Umbilical cord (tissue), 2 donors: ENCODE data around the gene STT3B. TPM values are rescaled to one million over a fixed set of nuclear protein-coding genes. Genes with fewer than 3 reads are reported as not detected.

ENCODE experiments used
- DNase-seq: peaks from one replicate; pipeline ENCODE4 v3.0.0-alpha.2; 2015; ENCODE audit warnings: low spot score
- total RNA-seq: library from RNA; depleted of rRNA; stranded (reverse); fragments of >200 nt; gene quantifications from one replicate; pipeline ENCODE4 v1.2.3, GENCODE V29; 2014; ENCODE audit warnings: low replicate concordance; ENCODE audit not compliant: insufficient read depth

Gene STT3B
- total RNA-seq, 1 donor from 2014 or later = 122 TPM

DNA sequence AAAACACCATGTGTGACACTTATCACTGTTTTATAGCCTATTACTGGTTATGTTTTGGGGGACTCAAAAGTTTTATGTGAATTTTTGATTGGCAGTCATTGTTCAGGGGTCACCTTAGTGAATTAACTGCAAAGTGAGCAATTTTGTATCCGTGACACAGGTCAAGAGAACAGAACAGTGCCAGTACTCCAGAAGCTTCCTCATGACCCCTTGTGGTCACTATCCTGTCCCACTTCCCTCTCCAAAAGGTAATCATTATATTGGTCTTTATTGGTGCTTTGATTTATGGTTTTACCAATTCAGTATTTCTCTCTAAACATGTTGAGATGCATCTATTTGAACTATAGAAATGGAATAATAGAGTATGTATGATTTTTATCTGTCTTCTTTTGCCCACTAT lies 107.1 kb downstream of the STT3B start:
- no peak for DNase-seq

DNA sequence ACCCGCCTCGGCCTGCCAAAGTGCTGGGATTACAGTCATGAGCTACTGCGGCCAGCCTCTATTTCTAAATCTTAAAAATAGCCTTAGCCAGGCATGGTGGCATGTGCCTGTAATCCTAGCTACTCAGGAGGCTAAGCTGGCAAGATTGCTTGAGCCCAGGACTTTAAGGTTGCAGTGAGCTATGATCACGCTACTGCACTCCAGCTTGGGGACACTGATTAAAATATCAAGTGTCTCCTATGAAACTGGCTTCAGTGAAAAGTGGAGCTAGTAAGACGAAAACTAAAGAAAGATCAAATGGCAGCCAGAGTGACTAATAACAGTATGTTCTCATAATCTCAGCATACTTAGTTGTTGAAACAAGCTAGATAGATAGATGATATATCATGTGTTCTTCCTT lies 112.5 kb downstream of the STT3B start:
- DNase-seq = peak; percentile 58

DNA sequence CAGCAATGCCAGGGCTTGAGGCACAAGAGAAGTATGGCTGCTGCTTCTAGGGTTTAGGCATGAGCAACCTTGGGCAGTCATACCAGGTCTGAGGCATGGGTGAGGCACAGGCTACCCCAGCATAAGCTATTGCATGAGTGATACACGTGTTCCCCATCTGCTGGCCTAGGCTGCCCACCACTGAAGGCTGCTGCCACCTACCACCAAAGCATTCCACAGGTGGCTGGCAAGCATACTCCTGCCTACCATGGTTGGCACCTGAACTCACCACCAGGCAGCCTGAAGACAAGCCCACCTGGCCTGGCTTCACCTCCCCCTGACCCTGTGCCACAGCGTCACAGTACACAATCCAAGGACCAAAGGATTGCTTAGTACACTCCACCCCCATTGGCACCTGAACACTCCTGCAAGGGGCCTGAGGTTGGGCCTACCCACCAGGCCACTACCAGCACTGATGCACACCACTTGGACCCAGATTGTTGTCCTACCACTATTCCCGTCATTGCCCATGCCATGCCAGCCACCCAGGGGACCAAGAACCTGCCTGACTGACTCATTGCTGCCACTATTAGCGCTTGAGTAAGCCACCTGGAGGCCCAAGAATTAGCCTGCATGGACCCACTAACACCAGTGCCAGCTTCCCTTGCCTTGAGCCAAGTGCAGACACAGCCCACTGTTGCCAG lies 115.7 kb downstream of the STT3B start:
- DNase-seq = no peak

DNA sequence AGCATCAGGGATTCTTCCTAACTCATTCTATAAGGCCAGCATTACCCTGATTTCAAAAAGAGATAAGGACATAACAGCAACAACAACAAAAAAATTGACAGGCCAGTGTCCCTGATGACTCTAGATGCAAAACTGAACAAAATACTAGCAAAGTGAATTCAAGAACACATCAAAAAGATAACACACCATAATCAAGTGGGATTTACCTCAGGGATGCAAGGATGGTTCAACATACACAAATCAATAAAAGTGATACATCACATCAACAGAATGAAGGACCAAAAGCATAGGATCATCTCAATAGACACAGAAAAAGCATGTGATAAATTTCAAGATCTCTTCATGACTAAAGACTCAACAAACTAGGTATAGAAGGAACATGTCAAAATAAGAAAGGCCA lies 119.6 kb downstream of the STT3B start:
- DNase-seq = no peak

DNA sequence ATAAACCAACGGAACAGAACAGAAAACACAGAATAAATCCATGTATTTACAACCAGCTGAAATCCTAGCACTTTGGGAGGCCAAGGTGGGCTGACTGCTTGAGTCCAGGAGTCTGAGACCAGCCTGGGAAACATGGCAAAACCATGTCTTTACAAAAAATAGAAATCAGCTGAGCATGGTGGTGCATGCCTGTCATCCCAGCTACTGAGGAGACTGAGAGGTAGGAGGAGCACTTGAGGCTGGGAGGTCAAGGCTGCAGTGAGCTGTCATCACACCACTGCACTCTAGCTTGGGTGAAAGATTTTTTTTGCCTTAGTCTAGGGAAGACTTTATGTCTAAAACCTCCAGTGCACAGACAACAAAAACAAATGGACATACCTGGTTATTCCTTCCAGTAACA lies 120.7 kb downstream of the STT3B start:
- DNase-seq = no peak

DNA sequence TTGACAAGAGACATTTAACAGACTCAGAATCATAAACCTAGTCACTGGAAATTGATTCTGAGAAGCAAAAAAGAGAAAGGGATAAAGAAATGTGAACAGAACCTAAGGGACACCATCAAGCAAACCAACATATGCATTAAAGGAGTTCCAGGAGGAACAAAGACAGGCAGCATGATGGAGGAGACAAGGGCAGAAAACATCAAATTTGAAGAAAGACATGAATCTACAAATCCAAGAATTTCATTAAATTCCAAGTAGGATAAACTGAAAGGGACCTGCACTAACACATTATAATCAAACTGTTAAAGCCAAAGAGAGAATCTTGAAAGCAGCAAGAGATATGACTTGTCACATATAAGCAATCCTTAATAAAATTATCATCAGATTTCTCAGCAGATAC lies 122.3 kb downstream of the STT3B start:
- DNase-seq = no peak

DNA sequence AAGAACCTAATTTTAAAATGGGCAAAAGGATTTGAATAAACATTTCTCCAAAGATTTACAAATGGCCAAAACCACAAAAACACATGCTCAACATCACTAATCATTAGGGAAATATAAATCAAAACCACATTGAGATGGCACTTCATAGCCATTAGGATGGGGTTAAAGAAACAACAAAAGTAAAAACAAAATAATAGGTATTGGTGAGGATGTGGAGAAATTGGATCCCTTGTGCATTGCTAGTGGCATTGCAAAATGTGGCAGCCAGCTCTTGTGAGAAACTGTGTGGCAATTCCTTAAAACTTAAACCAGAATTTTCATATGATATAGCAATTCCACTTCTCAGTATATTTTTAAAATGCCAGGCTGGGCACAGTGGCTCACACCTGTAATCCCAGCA lies 126.5 kb downstream of the STT3B start:
- no peak for DNase-seq

DNA sequence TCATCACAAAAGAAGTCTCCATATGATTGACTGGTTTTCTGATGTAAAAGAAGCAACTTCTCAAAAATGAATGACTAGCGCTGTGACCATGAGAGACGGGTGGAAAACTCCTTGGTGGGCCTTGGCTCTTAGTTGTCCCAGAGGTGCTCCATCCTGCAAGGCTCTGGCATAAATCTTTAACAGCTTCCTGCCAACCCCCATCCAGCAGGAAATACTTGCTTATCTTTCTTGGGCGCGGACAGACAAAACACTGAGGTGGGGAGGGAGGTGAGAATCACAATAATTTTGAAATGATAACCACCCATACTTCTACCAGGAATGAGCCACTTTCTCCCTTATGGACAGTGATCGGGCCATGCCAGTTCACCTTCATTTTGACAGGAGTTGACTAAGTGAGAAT lies 128.6 kb downstream of the STT3B start:
- DNase-seq = no peak

DNA sequence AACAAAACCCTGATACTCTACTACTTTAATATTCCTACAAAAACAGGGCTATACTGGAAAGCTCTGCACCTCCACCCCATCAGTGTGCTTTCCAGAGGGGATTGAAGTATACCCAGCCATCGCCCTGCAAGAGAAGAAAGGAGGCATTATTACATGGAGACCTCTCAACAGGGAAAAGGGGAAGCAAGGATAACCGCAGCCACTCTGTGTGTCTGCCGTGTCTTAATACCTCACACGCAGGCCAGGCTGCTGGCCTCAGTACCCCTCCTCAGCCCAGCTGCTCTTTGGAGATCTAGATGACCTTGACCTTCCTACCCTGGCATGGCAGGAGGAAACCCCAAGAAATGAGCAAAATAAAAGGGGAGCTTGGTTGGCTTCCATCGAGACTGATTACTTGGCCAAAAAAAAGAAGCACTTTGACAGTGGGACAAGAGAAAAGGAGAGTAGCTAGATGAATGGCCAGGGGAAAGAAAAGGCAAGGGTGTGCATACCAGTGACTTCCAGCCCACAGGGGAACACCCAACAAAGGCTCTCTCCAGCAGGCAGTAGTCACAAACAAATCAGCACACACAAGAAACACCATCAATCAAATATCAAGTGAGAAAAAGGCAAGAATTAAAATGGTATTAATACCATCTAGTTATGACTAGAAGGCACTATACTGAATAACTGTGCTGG lies 129.4 kb downstream of the STT3B start:
- DNase-seq = no peak

DNA sequence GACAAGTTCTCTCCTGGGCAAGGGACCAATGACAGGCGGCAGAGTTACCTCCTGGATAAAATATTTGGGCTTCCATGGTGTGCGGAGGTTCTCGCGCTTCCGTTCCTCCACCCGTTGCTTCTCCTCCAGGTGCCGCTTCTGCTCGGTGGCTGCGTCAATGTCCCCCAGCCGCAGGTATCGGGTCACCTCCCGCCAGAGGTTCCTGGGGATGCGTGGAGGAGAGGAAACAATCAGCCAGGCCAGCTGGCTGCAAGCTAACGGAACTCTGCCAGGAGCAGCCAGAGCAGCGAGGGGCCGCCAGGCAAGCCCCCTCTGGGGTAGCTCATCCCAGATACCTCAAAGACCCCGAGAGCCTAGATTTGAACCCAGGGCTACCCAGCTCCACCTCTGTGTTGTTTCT lies 131.3 kb downstream of the STT3B start:
- no peak for DNase-seq

DNA sequence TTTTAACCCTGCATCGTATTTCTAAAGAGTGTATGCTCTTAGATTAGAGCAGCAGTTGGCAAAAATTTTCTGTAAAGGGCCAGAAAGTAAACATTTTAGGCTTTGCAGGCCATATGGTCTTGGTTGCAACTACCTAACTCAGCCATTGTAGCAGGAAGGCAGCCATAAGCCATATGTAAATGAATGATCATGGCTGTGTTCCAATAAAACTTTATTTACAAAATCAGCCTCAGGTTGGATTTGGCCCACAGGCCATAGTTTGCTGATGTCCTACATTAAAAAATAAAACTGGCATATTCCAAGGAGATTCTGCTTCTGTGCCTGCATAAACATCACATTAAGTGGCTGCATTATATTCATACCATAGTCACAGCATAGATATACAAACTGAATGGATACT lies 134.9 kb downstream of the STT3B start:
- no peak for DNase-seq

DNA sequence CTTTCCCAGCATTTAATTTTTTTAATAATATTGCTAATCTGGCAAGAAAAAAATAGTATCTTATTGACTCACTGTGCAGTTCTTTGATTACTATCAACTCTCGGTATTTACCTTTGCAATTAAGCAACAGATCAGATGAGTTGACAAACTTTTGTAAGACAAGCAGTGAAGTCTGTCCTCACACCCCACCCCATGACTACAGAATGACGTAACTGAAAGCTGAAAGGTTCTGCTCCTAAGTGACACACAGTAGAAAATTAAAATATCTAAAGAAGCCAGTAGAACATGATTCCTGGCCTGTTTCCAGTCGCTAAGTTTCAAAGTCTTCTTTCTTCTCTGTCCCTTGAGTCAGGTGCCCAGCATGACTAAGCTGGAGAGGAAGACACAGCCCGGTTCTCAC lies 135.5 kb downstream of the STT3B start:
- no peak for DNase-seq

DNA sequence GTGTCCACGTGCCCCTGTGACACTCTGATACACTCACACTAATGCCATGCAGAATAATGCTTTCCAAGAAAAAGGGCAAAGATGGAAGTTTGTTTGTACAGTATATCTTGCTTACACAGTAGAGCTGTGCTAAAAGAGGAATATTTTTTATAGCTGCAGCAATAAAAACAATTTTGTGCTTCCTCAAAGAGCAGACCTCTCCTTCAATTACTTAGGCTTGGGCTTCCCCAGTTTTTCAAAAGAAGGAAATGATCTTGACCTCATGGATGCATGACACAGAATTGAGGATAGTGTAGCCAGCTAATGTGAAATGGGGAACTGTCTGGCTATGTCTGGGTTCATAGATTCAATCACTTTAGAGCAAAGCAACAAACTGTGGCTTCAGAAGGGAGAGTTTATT lies 137.4 kb downstream of the STT3B start:
- DNase-seq = no peak

DNA sequence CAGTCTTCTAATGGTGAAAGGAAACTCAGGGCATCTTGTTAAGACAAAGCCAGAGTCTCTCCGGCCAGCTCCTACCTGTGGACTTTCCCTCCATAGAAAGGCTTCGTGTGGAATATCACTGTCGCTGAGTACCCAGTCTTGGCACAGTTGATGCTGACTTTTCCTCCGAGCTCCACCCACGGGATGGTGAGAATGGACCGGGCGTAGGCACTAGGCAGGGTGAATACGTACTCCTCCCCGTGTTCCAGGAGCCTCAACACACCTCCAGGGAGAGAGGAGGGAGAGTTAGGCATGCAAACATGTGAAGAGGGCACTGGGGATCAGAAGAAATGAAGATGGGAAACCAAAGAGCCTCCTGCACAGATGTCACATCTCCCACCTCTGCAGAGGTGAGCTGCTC lies 138.0 kb downstream of the STT3B start:
- DNase-seq = no peak

DNA sequence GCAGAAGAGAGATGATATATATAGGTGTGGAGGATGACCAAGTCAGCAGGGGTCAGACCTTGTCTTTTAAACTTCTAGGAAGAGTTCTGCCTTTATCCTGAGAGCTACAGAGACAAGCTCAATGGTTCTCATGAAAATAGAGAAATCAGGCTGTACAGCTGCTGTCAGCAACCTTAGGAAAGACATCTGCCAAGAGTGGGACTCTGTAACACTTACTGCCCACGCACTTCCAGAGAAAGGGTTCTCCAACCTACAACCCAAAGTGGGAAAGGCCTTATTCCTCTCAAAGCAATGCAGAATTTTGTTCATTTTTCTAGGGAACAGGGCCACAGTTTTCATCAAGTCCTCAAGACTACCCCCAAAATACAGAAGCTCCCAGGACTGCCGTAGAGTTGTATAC lies 138.7 kb downstream of the STT3B start:
- no peak for DNase-seq

DNA sequence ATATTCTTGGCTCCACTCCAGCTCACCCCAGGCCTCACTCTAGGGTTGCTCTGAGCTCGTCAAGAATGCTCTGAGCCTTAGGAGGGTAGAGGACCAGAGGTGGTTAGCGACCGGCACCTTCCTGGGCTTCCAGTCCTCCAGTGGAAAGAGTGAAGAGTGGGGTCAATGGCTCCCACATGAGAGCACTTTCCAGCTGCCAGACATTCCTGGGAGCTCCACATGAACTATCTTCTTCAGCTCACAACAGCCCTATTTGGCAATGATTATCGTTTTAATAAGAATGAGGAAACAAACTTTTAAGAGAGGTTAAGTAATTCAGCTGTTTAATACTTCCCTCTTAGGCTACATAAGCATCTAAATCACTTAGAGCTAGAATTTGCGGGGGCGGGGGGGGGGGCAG lies 139.3 kb downstream of the STT3B start:
- no peak for DNase-seq

DNA sequence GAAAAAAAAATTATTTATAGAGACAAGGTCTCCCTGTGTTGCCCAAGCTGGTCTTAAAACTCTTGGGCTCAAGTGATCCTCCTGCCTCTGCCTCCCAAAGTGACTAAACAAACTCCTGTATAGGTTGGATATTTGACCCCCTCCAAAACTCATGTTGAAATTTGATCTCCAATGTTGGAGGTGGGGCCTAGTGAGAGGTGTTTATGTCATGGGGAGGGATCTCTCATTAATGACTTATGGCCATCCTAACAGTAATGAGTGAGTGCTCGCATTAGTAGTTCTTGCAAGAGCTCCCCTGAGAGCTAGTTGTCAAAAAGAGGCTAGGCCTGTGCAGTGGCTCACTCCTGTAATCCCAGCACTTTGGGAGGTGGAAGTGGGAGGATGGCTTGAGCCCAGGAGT lies 141.2 kb downstream of the STT3B start:
- DNase-seq = no peak

DNA sequence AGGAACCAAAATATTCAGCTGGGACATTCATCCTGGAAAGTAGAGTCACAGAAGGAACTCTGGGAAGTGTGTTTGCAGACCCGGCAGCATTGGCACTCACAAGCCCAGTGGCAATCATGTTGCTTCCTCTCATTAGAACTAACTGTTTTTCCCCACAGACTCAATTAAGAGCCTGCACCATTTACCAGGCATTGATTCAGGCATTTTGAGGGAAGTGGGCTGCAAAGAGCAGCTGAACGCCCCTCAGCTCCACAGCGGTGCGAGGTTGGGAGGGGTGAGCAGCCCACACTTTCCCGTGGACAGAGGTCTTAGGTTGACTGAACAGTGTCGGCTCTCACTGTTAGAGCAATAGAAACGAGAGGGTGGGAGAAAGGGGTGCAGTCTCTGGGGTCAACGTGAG lies 143.8 kb downstream of the STT3B start:
- DNase-seq = no peak

DNA sequence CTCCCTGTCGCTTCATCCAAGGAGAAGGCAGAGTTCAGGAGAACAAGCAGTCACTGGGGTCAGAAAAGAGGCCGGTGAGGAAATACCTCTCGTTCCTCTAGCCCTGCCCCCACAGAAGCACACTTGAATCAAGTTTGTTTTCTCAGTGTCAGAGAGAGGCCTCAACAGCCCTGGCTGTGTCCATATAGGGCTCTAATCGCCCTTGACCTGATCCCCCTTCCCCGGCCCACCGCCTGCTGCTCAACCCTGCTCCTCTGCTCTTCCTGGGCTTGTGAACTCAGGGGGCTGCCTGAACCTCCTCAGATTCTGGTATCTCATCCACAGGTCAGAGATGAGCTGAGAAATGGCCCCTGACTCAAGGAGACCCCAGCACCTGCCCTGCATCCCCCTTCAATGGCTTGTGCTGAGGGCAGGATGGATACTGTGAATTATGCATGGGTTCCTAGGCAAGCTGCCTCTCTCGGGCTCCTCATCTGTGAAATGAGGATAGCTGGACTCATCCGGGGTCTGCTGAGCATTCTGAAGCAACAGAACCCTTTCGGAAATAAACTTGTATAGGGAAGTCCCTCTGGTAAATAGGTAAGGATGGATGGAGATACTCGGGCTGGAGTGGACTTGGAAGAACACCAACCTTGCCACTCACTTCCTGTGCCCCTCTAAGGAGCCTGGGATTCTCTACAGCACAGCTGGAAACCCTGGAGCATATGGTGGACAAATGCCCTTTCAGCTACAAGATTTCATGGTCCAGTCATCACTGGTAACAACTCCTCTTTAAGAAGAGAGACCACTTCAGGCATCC lies 147.5 kb downstream of the STT3B start:
- DNase-seq = no peak
